Prostate gland (tissue), 2 donors: Measurements from ENCODE around the gene ITPR2. TPM values are rescaled to one million over a fixed set of nuclear protein-coding genes. Genes with fewer than 3 reads are reported as not detected.
A peak's percentile ranks its signal among the peaks of the same experiment; 100 is the strongest.

ENCODE experiments used
- DNase-seq: peaks from one replicate; pipeline ENCODE4 v3.0.0-alpha.2; 2019; ENCODE audit warnings: low spot score
- H3K27ac ChIP-seq, 2 donors: fragments of 200-600 bp; sonication (generic); 2 replicates each; pipeline ENCODE4 v1.5.1; 2017 to 2019
- H3K27me3 ChIP-seq: fragments of 200-600 bp; sonication (generic); replicated peaks from 2 replicates; pipeline ENCODE4 v1.5.1; 2019; ENCODE audit not compliant: insufficient read depth
- H3K36me3 ChIP-seq, 2 donors: fragments of 200-600 bp; sonication (generic); 1 replicate in 1 of 2; 2 replicates in 1 of 2; pipeline versions ENCODE4 v1.5.1 to v1.8.1; 2017 to 2019
- H3K4me1 ChIP-seq: fragments of 200-600 bp; sonication (generic); replicated peaks from 2 replicates; pipeline ENCODE4 v1.5.1; 2019
- H3K4me3 ChIP-seq, 2 donors: fragments of 200-600 bp; sonication (generic); 2 replicates each; pipeline ENCODE4 v1.5.1; 2017 to 2019
- H3K9me3 ChIP-seq: fragments of 200-600 bp; sonication (generic); 2 replicates; pipeline ENCODE4 v1.5.1; 2017
- POLR2A ChIP-seq: fragments of 450-650 bp; IDR thresholded peaks from one replicate; pipeline ENCODE4 v1.6.1; 2016; ENCODE audit warnings: antibody characterized with exemption, mild to moderate bottlenecking
- POLR2AphosphoS5 ChIP-seq: sonication (generic); formaldehyde crosslinking; IDR thresholded peaks from one replicate; pipeline ENCODE4 v1.6.1; 2017; ENCODE audit warnings: antibody characterized with exemption
- WGBS: methylation state at CpG from one replicate; pipeline ENCODE4 v1.1.5; 2018; 5-methylcytosine and 5-hydroxymethylcytosine counted together
- intact Hi-C: fragments of 100-400 bp; cut with DNase I; formaldehyde crosslinking; loops from one replicate; pipeline ENCODE4 v1.14.2; 2022
- total RNA-seq, 2 donors: library from RNA; depleted of rRNA; stranded (reverse); fragments of >200 nt; gene quantifications; one replicate each; pipeline ENCODE4 v1.1.0, GENCODE V29; 2016
- TF ChIP-seq, protein P1 (sequence below), 4 experiments: fragments of 200-600 bp in 2 of 4; fragments of 450-650 bp in 2 of 4; sonication (generic) in 2 of 4; IDR thresholded peaks; 1 replicate in 3 of 4; 2 replicates in 1 of 4; pipeline ENCODE4 v1.5.1; 2016 to 2019; ENCODE audit warnings: antibody characterized with exemption in 4 of 4, mild to moderate bottlenecking in 2 of 4, moderate library complexity in 2 of 4

The ITPR2 gene
- total RNA-seq, 2 donors from 2014 or later, result 30.0 to 44.4 TPM

DNA sequence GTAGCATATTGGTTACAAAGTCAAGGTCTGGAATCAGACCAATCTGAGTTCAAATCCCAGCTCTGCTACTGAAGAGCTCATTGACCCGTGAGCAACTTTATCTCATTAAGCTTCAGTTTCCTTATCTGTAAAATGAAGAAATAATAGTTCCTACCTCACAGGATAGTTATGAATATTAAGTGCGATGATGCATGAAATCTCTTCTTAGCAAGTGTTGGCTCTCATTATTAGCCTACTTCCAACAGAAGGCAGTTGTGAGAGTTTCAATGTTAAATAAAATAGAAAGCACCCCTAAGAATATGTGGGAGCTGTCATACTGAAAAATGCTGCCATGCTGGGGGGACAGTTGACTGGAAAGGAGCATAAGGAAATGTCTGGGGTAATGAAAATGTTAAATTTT, 39.0 kb upstream of the ITPR2 start:
- intact Hi-C loops, result no loop called here
- Histone ChIP-seq H3K36me3 (no peaks in the 10 kb centered on the region), H3K4me1 (no peaks in the 10 kb centered on the region), H3K27ac (no peak overlapping the region), H3K4me3 (no peak overlapping the region), H3K27me3 (no peaks in the 10 kb centered on the region), H3K9me3 (no peaks in the 10 kb centered on the region)
- WGBS, result 81% methylated on average over 2 of the region's 2 CpGs
- no peak for DNase-seq
- no peak for TF ChIP-seq POLR2AphosphoS5
- TF ChIP-seq POLR2A, result no peak
- TF ChIP-seq, protein P1, sequence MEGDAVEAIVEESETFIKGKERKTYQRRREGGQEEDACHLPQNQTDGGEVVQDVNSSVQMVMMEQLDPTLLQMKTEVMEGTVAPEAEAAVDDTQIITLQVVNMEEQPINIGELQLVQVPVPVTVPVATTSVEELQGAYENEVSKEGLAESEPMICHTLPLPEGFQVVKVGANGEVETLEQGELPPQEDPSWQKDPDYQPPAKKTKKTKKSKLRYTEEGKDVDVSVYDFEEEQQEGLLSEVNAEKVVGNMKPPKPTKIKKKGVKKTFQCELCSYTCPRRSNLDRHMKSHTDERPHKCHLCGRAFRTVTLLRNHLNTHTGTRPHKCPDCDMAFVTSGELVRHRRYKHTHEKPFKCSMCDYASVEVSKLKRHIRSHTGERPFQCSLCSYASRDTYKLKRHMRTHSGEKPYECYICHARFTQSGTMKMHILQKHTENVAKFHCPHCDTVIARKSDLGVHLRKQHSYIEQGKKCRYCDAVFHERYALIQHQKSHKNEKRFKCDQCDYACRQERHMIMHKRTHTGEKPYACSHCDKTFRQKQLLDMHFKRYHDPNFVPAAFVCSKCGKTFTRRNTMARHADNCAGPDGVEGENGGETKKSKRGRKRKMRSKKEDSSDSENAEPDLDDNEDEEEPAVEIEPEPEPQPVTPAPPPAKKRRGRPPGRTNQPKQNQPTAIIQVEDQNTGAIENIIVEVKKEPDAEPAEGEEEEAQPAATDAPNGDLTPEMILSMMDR (IDR thresholded peaks at IDR 0.05), result no peak

DNA sequence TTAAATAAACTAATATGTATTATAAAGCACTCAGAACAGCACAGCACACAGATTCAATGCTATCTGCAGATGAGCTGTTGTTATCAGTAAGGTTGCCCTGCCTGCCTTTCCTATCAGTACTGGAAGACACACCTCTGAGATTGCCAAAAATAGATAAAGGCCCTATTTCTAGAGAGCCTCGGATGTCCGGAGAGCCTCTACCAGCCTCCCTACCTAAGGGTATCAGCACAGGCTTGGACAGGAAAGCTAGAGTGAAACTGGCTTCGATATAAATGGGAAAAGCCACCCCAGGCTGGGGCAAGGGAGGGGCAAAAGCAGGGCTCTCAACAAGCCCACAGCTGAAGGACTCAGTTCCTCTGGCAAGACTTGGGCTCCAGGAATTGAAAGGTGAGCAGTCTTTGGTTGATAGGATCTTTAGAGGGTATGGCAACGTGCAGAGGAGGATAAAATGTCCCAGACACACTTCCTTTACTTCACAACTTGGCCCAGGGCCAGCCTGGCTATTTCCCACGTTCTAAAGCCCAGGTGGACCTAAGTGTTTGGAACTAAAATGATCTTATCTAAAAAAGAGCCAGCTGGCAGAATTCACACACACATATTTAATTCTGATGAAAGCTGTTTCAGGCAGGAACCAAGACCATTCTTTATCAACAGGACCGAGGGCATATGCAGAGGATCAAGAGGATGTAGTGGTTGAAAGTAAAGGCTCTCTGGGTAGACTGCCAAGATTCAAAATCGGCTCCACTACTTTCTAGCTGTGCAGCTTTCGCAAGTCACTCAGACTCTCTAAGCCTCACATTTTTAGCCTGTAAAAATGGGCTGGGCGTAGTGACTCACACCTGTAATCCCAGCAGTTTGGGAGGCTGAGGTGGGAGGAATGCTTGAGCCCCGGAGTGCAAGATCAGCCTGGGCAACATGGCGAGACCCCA, 37.8 kb upstream of the ITPR2 start:
- DNase-seq, result peak; percentile 78
- H3K4me3 ChIP-seq, result no peak overlapping the region
- no peaks in the 10 kb centered on the region for H3K4me1 ChIP-seq
- intact Hi-C loops, result no loop called here
- no peaks in the 10 kb centered on the region for H3K36me3 ChIP-seq
- H3K27me3 ChIP-seq, result no peaks in the 10 kb centered on the region
- H3K9me3 ChIP-seq, result no peaks in the 10 kb centered on the region
- TF ChIP-seq, protein P1 (IDR thresholded peaks at IDR 0.05), result no peak
- TF ChIP-seq POLR2AphosphoS5, result peak; percentile 46
- WGBS, result 11% methylated on average over 11 of the region's 11 CpGs
- H3K27ac ChIP-seq, result peak overlapping the region in 1 of 2 donors; percentile 1

DNA sequence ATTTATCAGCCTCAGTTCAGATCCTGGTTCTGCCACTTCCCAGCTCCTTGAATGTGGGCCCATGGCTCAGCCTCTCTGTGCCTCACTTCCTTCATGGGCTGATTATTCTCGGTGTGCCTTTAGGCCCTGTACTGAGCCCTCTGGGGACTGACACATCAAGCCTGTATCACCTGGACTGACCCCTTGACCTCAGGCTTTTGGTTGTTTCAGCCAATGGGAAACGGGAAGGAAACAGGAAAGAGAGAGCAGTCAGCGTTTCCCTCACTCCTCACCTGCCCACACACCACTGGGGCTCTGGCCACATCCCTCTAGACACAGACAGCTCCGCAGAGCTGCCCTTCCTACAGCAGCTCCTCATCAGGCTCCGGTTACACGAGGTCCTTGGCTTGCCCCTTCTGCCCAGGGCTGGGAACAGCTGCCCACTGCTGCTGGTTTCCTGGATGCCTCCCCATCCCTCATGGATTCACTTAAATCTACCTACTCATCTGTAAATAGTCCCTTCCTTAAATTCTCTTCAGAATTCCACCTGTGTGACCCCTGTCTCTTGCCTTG, 37.0 kb upstream of the ITPR2 start:
- WGBS, result 68% methylated on average over 6 of the region's 6 CpGs
- Histone ChIP-seq H3K9me3 (no peaks in the 10 kb centered on the region), H3K4me3 (no peak overlapping the region), H3K27me3 (no peaks in the 10 kb centered on the region), H3K27ac (no peak overlapping the region), H3K4me1 (no peaks in the 10 kb centered on the region), H3K36me3 (no peaks in the 10 kb centered on the region)
- DNase-seq, result no peak
- TF ChIP-seq POLR2AphosphoS5 (no peak), POLR2A (no peak)
- TF ChIP-seq, protein P1 (IDR thresholded peaks at IDR 0.05), result no peak
- intact Hi-C loops, result no loop called here

DNA sequence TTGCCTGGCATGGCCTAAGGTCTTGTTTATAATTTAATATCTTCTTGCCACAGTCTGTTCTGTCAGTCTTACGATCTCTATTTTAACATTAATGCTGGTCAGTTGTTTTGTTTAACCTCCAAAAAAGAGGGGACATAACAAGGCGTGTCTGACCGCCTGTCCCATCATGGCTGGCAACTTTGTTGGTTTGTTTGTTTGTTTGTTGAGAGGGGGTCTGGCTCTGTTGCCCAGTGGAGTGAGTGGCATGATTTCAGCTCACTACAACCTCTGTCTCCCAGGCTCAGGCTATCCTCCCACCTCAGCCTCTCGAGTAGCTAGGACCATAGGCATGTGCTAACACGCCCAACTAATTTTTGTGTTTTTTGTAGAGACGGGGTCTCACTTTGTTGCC, 36.1 kb upstream of the ITPR2 start:
- no peaks in the 10 kb centered on the region for H3K9me3 ChIP-seq
- no peaks in the 10 kb centered on the region for H3K36me3 ChIP-seq
- H3K4me3 ChIP-seq, result no peak overlapping the region
- intact Hi-C loops, result no loop called here
- H3K4me1 ChIP-seq, result no peaks in the 10 kb centered on the region
- TF ChIP-seq POLR2A, result no peak
- TF ChIP-seq POLR2AphosphoS5, result no peak
- TF ChIP-seq, protein P1 (IDR thresholded peaks at IDR 0.05), result no peak
- WGBS, result 93% methylated on average over 6 of the region's 6 CpGs
- H3K27me3 ChIP-seq, result no peaks in the 10 kb centered on the region
- DNase-seq, result no peak
- no peak overlapping the region for H3K27ac ChIP-seq
